Spleen (tissue), 7 donors: ENCODE data around the gene CDYL2.
"Not testable (repeated sequence)": the region's sequence is repeated elsewhere in the genome, so short reads cannot be mapped to it uniquely, and the experiment has no call there.

Source experiments
- CTCF ChIP-seq, 11 experiments: fragments of 200-600 bp in 7 of 11; fragments of 450-650 bp in 4 of 11; sonication (generic) in 4 of 11; IDR thresholded peaks in 8 of 11; conservative IDR thresholded peaks in 3 of 11; 1 replicate in 7 of 11; 2 replicates in 4 of 11; pipeline versions ENCODE4 v1.4.0 to v1.8.0; 2016 to 2021; ENCODE audit warnings: antibody characterized with exemption in 11 of 11, inconsistent platforms in 4 of 11, mild to moderate bottlenecking in 1 of 11
- POLR2AphosphoS5 ChIP-seq, 3 donors: sonication (generic); formaldehyde crosslinking; IDR thresholded peaks; one replicate each; pipeline ENCODE4 v1.5.1; 2017; ENCODE audit warnings: antibody characterized with exemption in 3 of 3
- donor health status: DM: no; HTN: no; CAD: no; lungs with moderate emphysema.
- donor health status: DM: no; HTN: no; CAD: no.
- donor health status: DM: no; HTN: no; CAD: no.

- TF ChIP-seq CTCF (IDR thresholded peaks at IDR 0.05 in 8 of 11, conservative IDR thresholded peaks at IDR 0.05 in 3 of 11); POLR2AphosphoS5 (IDR thresholded peaks at IDR 0.05): not testable (repeated sequence)
These were observed 77.2 kb downstream of the CDYL2 start for GRCh38 chr16:80727066-80727763.
